Renal cortical epithelial cell (primary cell): ENCODE measurements around the gene GUCY1B1. TPM values are rescaled to one million over a fixed set of nuclear protein-coding genes. Genes with fewer than 3 reads are reported as not detected.

Source experiments
- total RNA-seq: library from RNA; depleted of rRNA; stranded (reverse); fragments of >200 nt; gene quantifications from 2 replicates; pipeline ENCODE4 v1.2.3, GENCODE V29; 2014

GUCY1B1 gene
- total RNA-seq, 1 donor from 2014 or later, result 54.1 TPM

Other genes starting within 250 kb of the GUCY1B1 start
- gene GUCY1A1, start 92.2 kb upstream of the GUCY1B1 start, total RNA-seq, result 6.8 and 59.1 TPM in 2 replicates
- gene ASIC5, start 107.3 kb downstream of the GUCY1B1 start, total RNA-seq, result not detected in 2 replicates
- 0.05 TPM in 1 of 2 replicates, not detected in the other for gene TDO2, start 144.7 kb downstream of the GUCY1B1 start, total RNA-seq
- 17.7 and 26.4 TPM in 2 replicates for gene CTSO, start 194.8 kb downstream of the GUCY1B1 start, total RNA-seq